ENCODE measurements around the gene CXCL17.

- no peak for TF ChIP-seq CTCF (IDR thresholded peaks at IDR 0.05; ENCODE audit: insufficient read depth, low read length)
- no peak for TF ChIP-seq GABPA (IDR thresholded peaks at IDR 0.05; ENCODE audit: low read depth)
- no peak for TF ChIP-seq REST (IDR thresholded peaks at IDR 0.05; ENCODE audit: insufficient replicate concordance, low read depth)
- no peak for TF ChIP-seq POLR2AphosphoS5 (IDR thresholded peaks at IDR 0.05; ENCODE audit: low read depth)
- TF ChIP-seq SPI1 (IDR thresholded peaks at IDR 0.05; ENCODE audit: borderline replicate concordance, low read depth), result no peak
Observed at GRCh38 chr19:42424712-42425131, 18.0 kb downstream of the CXCL17 start.
